H1 (cell line): Measurements from ENCODE around the gene MAOA. TPM values are rescaled to one million over a fixed set of nuclear protein-coding genes. Genes with fewer than 3 reads are reported as not detected.

Experiments used
- CTCF ChIA-PET: fragments of 300-600 bp; sonication (Branson Sonifier 250); formaldehyde crosslinking; loops from one replicate; lab custom pipeline; 2021; ENCODE audit not compliant: partially characterized antibody; lab: Charles Lee
- POLR2A ChIA-PET: fragments of 300-600 bp; sonication (Branson Sonifier 250); formaldehyde crosslinking; loops from one replicate; lab custom pipeline; 2021; ENCODE audit warnings: inconsistent platforms; ENCODE audit not compliant: partially characterized antibody; lab: Charles Lee
- DNase-seq, 2 experiments: peaks; one replicate each; pipeline versions ENCODE4 v3.0.0 to v3.0.0-alpha.2; 2010 to 2022; ENCODE audit warnings: low spot score in 2 of 2, low read depth in 1 of 2, mixed read lengths in 1 of 2
- FAIRE-seq: peaks from 2 replicates; lab custom pipeline; 2011; peaks lifted over from hg19 to GRCh38; lab: Jason Lieb, UNC
- H2AFZ ChIP-seq: 2 replicates; pipeline ENCODE4 v1.8.1; 2012; ENCODE audit warnings: low read length, inconsistent platforms
- H2AK5ac ChIP-seq: 2 replicates; pipeline ENCODE4 v1.6.1; 2013; ENCODE audit warnings: low read depth, low read length
- H2BK120ac ChIP-seq: replicated peaks from 2 replicates; pipeline ENCODE3; 2013; ENCODE audit warnings: low read depth, low read length, inconsistent platforms
- H2BK12ac ChIP-seq: 2 replicates; pipeline ENCODE4 v1.6.1; 2013; ENCODE audit warnings: low read depth, low read length
- H2BK15ac ChIP-seq: 2 replicates; pipeline ENCODE4 v1.6.1; 2013; ENCODE audit warnings: low read length
- H2BK20ac ChIP-seq: 2 replicates; pipeline ENCODE4 v1.6.1; 2013; ENCODE audit warnings: low read length
- H2BK5ac ChIP-seq: 2 replicates; pipeline ENCODE4 v1.6.1; 2013; ENCODE audit warnings: low read depth, low read length
- H3K14ac ChIP-seq: 2 replicates; pipeline ENCODE4 v1.6.1; 2013; ENCODE audit warnings: inconsistent platforms; ENCODE audit not compliant: insufficient read length
- H3K18ac ChIP-seq: 2 replicates; pipeline ENCODE4 v1.6.1; 2013; ENCODE audit warnings: low read length; ENCODE audit errors: extremely low read depth
- H3K23ac ChIP-seq: 2 replicates; pipeline ENCODE4 v1.6.1; 2013; ENCODE audit warnings: inconsistent platforms; ENCODE audit not compliant: insufficient read length
- H3K23me2 ChIP-seq: 2 replicates; pipeline ENCODE4 v1.6.1; 2013; ENCODE audit warnings: low read depth, low read length
- H3K27ac ChIP-seq: 2 replicates; pipeline ENCODE4 v1.6.1; 2011; ENCODE audit warnings: low read depth, low read length, inconsistent platforms
- H3K27me3 ChIP-seq, 4 experiments: replicated peaks in 1 of 4; 1 replicate in 1 of 4; 2 replicates in 3 of 4; pipeline versions ENCODE4 v1.6.1 to v1.8.1; 2011 to 2013; ENCODE audit warnings: low read length in 3 of 4, mild to moderate bottlenecking in 3 of 4, inconsistent platforms in 2 of 4, mixed read lengths in 2 of 4, moderate library complexity in 1 of 4; ENCODE audit not compliant: control insufficient read depth in 3 of 4, insufficient read depth in 3 of 4; ENCODE audit errors: extremely low read depth in 1 of 4
- H3K36me3 ChIP-seq, 4 experiments: 2 replicates each; pipeline versions ENCODE4 v1.6.1 to v1.8.1; 2011 to 2013; ENCODE audit warnings: mild to moderate bottlenecking in 4 of 4, low read length in 3 of 4, moderate library complexity in 2 of 4, control low read depth in 1 of 4, inconsistent platforms in 1 of 4; ENCODE audit not compliant: insufficient read depth in 4 of 4, control insufficient read depth in 2 of 4
- H3K4ac ChIP-seq: replicated peaks from 2 replicates; pipeline ENCODE3; 2013; ENCODE audit warnings: low read length, low read depth, mixed read lengths, inconsistent platforms; ENCODE audit not compliant: insufficient read length
- H3K4me1 ChIP-seq, 4 experiments: replicated peaks in 1 of 4; 1 replicate in 1 of 4; 2 replicates in 3 of 4; pipeline versions ENCODE4 v1.6.1 to v1.8.1; 2011 to 2013; ENCODE audit warnings: low read length in 3 of 4, inconsistent platforms in 2 of 4, mixed read lengths in 1 of 4; ENCODE audit not compliant: insufficient read depth in 4 of 4, control insufficient read depth in 3 of 4
- H3K4me2 ChIP-seq, 2 experiments: 2 replicates each; pipeline versions ENCODE4 v1.6.1 to v1.8.1; 2011 to 2013; ENCODE audit warnings: low read depth in 2 of 2, low read length in 2 of 2, control low read depth in 1 of 2, inconsistent platforms in 1 of 2, mild to moderate bottlenecking in 1 of 2; ENCODE audit not compliant: insufficient read depth in 1 of 2
- H3K4me3 ChIP-seq, 4 experiments: fragments of 200-600, 300-600 bp in 1 of 4; sonication (generic), shearing (Covaris generic), sonication (Bioruptor Twin) in 1 of 4; 2 replicates each; pipeline versions ENCODE4 v1.5.1 to v1.8.1; 2011 to 2016; ENCODE audit warnings: low read length in 4 of 4, low read depth in 3 of 4, control low read depth in 2 of 4, inconsistent platforms in 2 of 4, mild to moderate bottlenecking in 2 of 4, mixed read lengths in 1 of 4, moderate library complexity in 1 of 4; ENCODE audit not compliant: insufficient read depth in 2 of 4; ENCODE audit errors: extremely low read depth in 1 of 4
- H3K56ac ChIP-seq: replicated peaks from 2 replicates; pipeline ENCODE3; 2013; ENCODE audit warnings: low read depth, mild to moderate bottlenecking, mixed read lengths, low read length, inconsistent platforms; ENCODE audit not compliant: insufficient read length
- H3K79me1 ChIP-seq: 2 replicates; pipeline ENCODE4 v1.6.1; 2013; ENCODE audit warnings: low read depth, low read length, control low read depth
- H3K79me2 ChIP-seq, 2 experiments: 2 replicates each; pipeline versions ENCODE4 v1.6.1 to v1.8.1; 2012 to 2013; ENCODE audit warnings: low read length in 2 of 2, mild to moderate bottlenecking in 2 of 2, inconsistent platforms in 1 of 2; ENCODE audit not compliant: insufficient read depth in 2 of 2, control insufficient read depth in 1 of 2
- H3K9ac ChIP-seq, 4 experiments: replicated peaks in 1 of 4; 1 replicate in 1 of 4; 2 replicates in 3 of 4; pipeline versions ENCODE4 v1.6.1 to v1.8.1; 2011 to 2013; ENCODE audit warnings: low read depth in 3 of 4, low read length in 3 of 4, control low read depth in 2 of 4, mild to moderate bottlenecking in 2 of 4, moderate library complexity in 2 of 4, inconsistent platforms in 1 of 4; ENCODE audit errors: extremely low read depth in 1 of 4
- H3K9me3 ChIP-seq, 2 experiments: 2 replicates each; pipeline versions ENCODE4 v1.6.1 to v1.8.1; 2012 to 2013; ENCODE audit warnings: mild to moderate bottlenecking in 2 of 2, moderate library complexity in 2 of 2, control low read depth in 1 of 2, inconsistent platforms in 1 of 2, low read depth in 1 of 2, low read length in 1 of 2, mixed read lengths in 1 of 2; ENCODE audit not compliant: insufficient read depth in 2 of 2
- H4K20me1 ChIP-seq, 2 experiments: replicated peaks in 1 of 2; 2 replicates each; pipeline versions ENCODE3 to v1.8.1; 2011 to 2013; ENCODE audit warnings: inconsistent platforms in 2 of 2, low read length in 2 of 2, mild to moderate bottlenecking in 1 of 2; ENCODE audit not compliant: insufficient read depth in 2 of 2, control insufficient read depth in 1 of 2
- H4K5ac ChIP-seq: 2 replicates; pipeline ENCODE4 v1.6.1; 2013; ENCODE audit warnings: low read length, low read depth, mixed read lengths, inconsistent platforms; ENCODE audit not compliant: insufficient read length
- H4K8ac ChIP-seq: 2 replicates; pipeline ENCODE4 v1.8.0; 2013; ENCODE audit warnings: mild to moderate bottlenecking, moderate library complexity, low read length, inconsistent platforms; ENCODE audit not compliant: insufficient read depth; ENCODE audit errors: extremely low read depth
- H4K91ac ChIP-seq: replicated peaks from 2 replicates; pipeline ENCODE3; 2013; ENCODE audit warnings: low read length, mixed read lengths, inconsistent platforms; ENCODE audit not compliant: insufficient read length
- CHD1 ChIP-seq: IDR thresholded peaks from 2 replicates; pipeline ENCODE4 v1.6.1; 2012; ENCODE audit warnings: low read depth, low read length, improper control_type of control experiment
- E2F6 ChIP-seq: IDR thresholded peaks from 2 replicates; pipeline ENCODE4 v1.6.1; 2012; ENCODE audit warnings: inconsistent platforms
- EZH2 ChIP-seq: fragments of 200-600 bp; sonication (generic); IDR thresholded peaks from 2 replicates; pipeline ENCODE4 v1.7.1; 2012; ENCODE audit warnings: low read depth, mild to moderate bottlenecking, moderate library complexity, low read length, inconsistent platforms; ENCODE audit not compliant: severe bottlenecking
- KDM5A ChIP-seq: fragments of 200-600 bp; IDR thresholded peaks from 2 replicates; pipeline ENCODE4 v1.7.1; 2012; ENCODE audit warnings: mild to moderate bottlenecking, low read length, inconsistent platforms, mixed read lengths
- MAX ChIP-seq: IDR thresholded peaks from 2 replicates; pipeline ENCODE4 v1.6.1; 2012; ENCODE audit warnings: inconsistent platforms
- RXRA ChIP-seq: IDR thresholded peaks from 2 replicates; pipeline ENCODE4 v1.6.1; 2011; ENCODE audit warnings: low read depth, mild to moderate bottlenecking, low read length, moderate library complexity; ENCODE audit not compliant: insufficient read depth
- SP4 ChIP-seq: IDR thresholded peaks from 2 replicates; pipeline ENCODE4 v1.6.1; 2012; ENCODE audit warnings: low read length, inconsistent platforms
- TAF7 ChIP-seq: optimal IDR thresholded peaks from 2 replicates; pipeline ENCODE3; 2011; ENCODE audit warnings: low read depth, mild to moderate bottlenecking, inconsistent platforms, low read length, moderate library complexity, borderline replicate concordance
- WGBS, 2 experiments: shearing (Covaris generic) in 1 of 2; methylation state at CpG; one replicate each; pipeline versions ENCODE4 v1.1.6 to v1.1.7; 2013 to 2015; ENCODE audit warnings: low lambda C conversion rate in 2 of 2, mixed read lengths in 2 of 2, inconsistent platforms in 1 of 2, low coverage in 1 of 2, missing lambda C conversion rate in 1 of 2; ENCODE audit not compliant: insufficient replicate concordance in 2 of 2, insufficient coverage in 1 of 2, insufficient read length in 1 of 2; ENCODE audit errors: extremely low coverage in 1 of 2, missing lambda C conversion rate in 1 of 2; 5-methylcytosine and 5-hydroxymethylcytosine counted together
- polyA plus RNA-seq, 7 experiments: library from polyadenylated mRNA; depleted of rRNA in 3 of 7; stranded (reverse) in 5 of 7; unstranded in 2 of 7; fragments of >200 nt in 5 of 7; fragments of 200-250 nt in 2 of 7; gene quantifications; 1 replicate in 5 of 7; 2 replicates in 1 of 7; 4 replicates in 1 of 7; pipeline versions ENCODE4 v1.2.1 to v1.2.3, GENCODE V29; 2011 to 2013; ENCODE audit warnings: missing spikeins in 2 of 7, mixed read lengths in 2 of 7
- total RNA-seq: library from RNA; stranded (reverse); fragmentation: NEBNext Ultra II Directional; extraction: Animal tissue kit (Norgen Biotek cat#: 25700); gene quantifications from 2 replicates; pipeline ENCODE4 v1.2.1, GENCODE V29; 2021

MAOA gene
- total and polyA plus RNA-seq, 2 of the 8 experiments (the other 6 are each of a cell fraction or from before 2014, with no cell fraction given): 2.6 to 8.2 TPM

GRCh38 chrX:43615660-43616059 is 40.4 kb upstream of the MAOA start:
- no peak overlapping the region for H3K9ac ChIP-seq
- no peak overlapping the region for H2BK20ac ChIP-seq
- no peak overlapping the region for H3K23ac ChIP-seq
- no peak overlapping the region for H3K56ac ChIP-seq
- H3K14ac ChIP-seq: no peak overlapping the region
- no peak overlapping the region for H2BK5ac ChIP-seq
- H2AFZ ChIP-seq: 0 out of 2 replicates have a peak overlapping the region, but pooled peaks have one; percentile 32
- POLR2A ChIA-PET: no interaction called here
- H3K79me1 ChIP-seq: no peaks in the 10 kb centered on the region
- H2AK5ac ChIP-seq: no peak overlapping the region
- H4K8ac ChIP-seq: no peak overlapping the region
- H2BK120ac ChIP-seq: no peak overlapping the region
- no peaks in the 10 kb centered on the region for H3K23me2 ChIP-seq
- H3K4me2 ChIP-seq: no peak overlapping the region
- H3K9me3 ChIP-seq: no peaks in the 10 kb centered on the region
- H3K4me3 ChIP-seq: no peak overlapping the region
- WGBS, 2 experiments: 56% methylated on average over 5 of the region's 5 CpGs; no CpG with 5 or more reads in 1 of the 2 experiments
- H3K18ac ChIP-seq: no peak overlapping the region
- FAIRE-seq: peak; percentile 39
- no peak overlapping the region for H2BK15ac ChIP-seq
- no peaks in the 10 kb centered on the region for H4K20me1 ChIP-seq
- H3K79me2 ChIP-seq: no peaks in the 10 kb centered on the region
- no peak overlapping the region for H2BK12ac ChIP-seq
- no peaks in the 10 kb centered on the region for H3K27me3 ChIP-seq
- H4K5ac ChIP-seq: no peak overlapping the region
- no peak overlapping the region for H3K27ac ChIP-seq
- H3K4me1 ChIP-seq: peaks cover 0 to 2% (median 0%) of the 10 kb centered on the region in 4 experiments; a peak in 1 of 7 replicates
- CTCF ChIA-PET: interaction anchor here (0.9 kb wide), 1 partner anchor 41 kb away, joined by 4 read pairs; no protein-coding TSS in a partner anchor
- H4K91ac ChIP-seq: no peak overlapping the region
- no peaks in the 10 kb centered on the region for H3K36me3 ChIP-seq
- DNase-seq: no peak
- H3K4ac ChIP-seq: no peak overlapping the region
- TF ChIP-seq TAF7 (no peak), E2F6 (no peak), SP4 (no peak), EZH2 (no peak), MAX (no peak), RXRA (no peak), KDM5A (no peak), CHD1 (no peak)
